Mucosa of rectum (tissue), 2 donors: ENCODE data around the gene BANP.
"Not testable (repeated sequence)": the region's sequence is repeated elsewhere in the genome, so short reads cannot be mapped to it uniquely, and the experiment has no call there.

Experiments used
- H3K27ac ChIP-seq, 2 donors: one replicate each; pipeline ENCODE4 v1.7.0; 2013; ENCODE audit warnings: inconsistent platforms in 2 of 2, low read depth in 2 of 2, low read length in 2 of 2
- H3K27me3 ChIP-seq, 2 donors: one replicate each; pipeline ENCODE4 v1.7.0; 2013; ENCODE audit warnings: low read length in 2 of 2; ENCODE audit not compliant: control insufficient read depth in 2 of 2, insufficient read depth in 2 of 2
- H3K36me3 ChIP-seq, 2 donors: one replicate each; pipeline ENCODE4 v1.7.0; 2013; ENCODE audit warnings: low read length in 2 of 2; ENCODE audit not compliant: control insufficient read depth in 2 of 2, insufficient read depth in 2 of 2
- H3K4me1 ChIP-seq, 2 donors: one replicate each; pipeline ENCODE4 v1.7.0; 2013; ENCODE audit warnings: low read length in 2 of 2, mild to moderate bottlenecking in 1 of 2; ENCODE audit not compliant: control insufficient read depth in 2 of 2, insufficient read depth in 2 of 2
- H3K4me3 ChIP-seq, 2 donors: one replicate each; pipeline ENCODE4 v1.7.0; 2013; ENCODE audit warnings: low read length in 2 of 2
- H3K9ac ChIP-seq, 2 donors: one replicate each; pipeline ENCODE4 v1.7.0; 2013; ENCODE audit warnings: low read length in 2 of 2, low read depth in 1 of 2, mild to moderate bottlenecking in 1 of 2
- H3K9me3 ChIP-seq, 2 donors: one replicate each; pipeline ENCODE4 v1.7.0; 2013; ENCODE audit warnings: low read length in 2 of 2; ENCODE audit not compliant: control insufficient read depth in 2 of 2
- donor health status: healthy.
- donor health status: Normal muscosa, but diverticular disease.

The BANP gene

DNA sequence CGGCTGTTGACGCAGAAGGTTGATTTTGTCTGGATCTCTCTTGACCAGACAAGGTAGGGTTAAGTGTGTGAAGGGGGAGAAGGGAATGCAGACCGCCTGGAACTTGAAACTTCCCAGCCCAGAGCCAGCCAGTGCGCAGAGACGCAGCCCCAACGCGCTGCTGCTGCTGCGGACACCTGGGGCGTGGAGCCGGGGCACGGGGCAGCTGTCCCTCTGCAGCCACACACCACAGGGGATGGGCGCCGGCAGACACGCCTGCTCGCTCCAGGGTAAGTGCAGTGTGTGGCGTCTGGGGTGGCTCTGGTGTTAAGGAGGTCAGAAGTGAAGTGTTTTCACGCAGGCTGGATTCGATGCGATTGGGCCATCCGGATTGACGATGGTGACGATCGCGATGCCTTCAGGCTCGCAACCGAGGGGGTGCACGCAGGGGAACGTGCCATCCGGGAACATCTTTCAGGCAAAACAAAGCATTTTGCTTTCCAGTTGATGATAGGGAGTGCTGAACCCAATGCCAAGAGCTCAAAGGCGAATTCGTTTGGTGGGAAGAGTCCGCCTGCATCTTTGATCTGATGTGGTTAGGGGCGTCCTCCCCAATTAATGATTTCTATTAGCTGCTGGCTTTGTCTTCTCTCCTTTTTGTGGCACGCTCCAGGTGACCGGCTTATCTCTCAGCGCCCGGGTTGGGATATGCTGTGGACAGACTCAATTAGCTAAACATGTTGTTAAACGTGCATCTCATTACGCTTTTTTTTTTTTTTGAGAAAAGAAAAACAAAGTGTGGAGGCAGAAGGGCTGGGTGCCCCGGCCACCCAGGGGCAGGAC lies 149.8 kb downstream of the BANP start:
- H3K27me3 ChIP-seq, H3K27ac ChIP-seq, H3K9ac ChIP-seq, H3K4me3 ChIP-seq, H3K36me3 ChIP-seq, H3K9me3 ChIP-seq, H3K4me1 ChIP-seq: not testable (repeated sequence)

DNA sequence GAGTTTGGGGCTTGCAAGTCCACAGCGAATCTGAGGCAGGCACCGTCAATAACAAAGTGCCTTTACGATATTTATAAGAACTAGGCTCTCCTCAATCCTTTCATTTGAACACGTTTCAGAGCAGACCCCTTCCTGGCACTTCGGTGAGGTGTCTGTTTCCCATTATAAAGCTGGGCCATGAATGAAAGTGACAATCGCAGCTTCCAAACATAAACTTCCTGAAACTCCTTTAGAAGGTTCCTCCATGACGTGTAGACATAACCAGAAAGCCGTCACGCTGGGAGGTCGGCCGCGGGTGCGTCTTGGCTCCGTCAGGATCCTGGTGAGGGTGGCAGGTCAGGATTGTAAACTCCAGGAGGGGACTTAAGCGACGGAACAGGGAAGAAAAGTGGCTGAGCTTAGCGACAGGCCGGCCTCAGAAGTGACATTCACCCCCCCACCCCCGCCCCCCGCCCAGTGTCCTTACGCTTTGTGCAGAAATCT lies 150.4 kb downstream of the BANP start:
- H3K4me3 ChIP-seq, H3K36me3 ChIP-seq, H3K4me1 ChIP-seq, H3K9ac ChIP-seq, H3K27me3 ChIP-seq, H3K9me3 ChIP-seq, H3K27ac ChIP-seq: not testable (repeated sequence)

DNA sequence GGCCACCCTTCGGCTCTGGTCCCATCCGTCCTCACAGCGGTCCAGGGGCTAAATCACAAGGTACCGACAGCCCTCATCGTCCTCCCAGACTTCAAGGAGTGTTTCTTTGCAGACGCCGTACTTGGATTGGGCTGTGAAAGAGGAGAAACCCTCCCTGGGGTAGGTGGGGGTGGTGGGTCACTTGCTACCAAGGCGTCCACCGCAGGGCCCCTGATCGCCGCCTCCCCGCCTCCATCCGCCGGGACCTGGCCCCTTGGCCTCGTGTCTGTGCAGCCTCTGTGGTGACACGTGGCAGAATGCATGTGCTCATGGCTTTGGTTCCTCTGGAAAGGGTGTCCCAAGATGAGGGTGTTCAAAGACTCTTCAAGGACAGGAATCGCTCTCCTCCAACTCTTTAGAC lies 151.4 kb downstream of the BANP start:
- no peak overlapping the region for H3K27ac ChIP-seq
- no peaks in the 10 kb centered on the region for H3K36me3 ChIP-seq
- no peaks in the 10 kb centered on the region for H3K27me3 ChIP-seq
- H3K4me3 ChIP-seq, result no peak overlapping the region
- no peaks in the 10 kb centered on the region for H3K9me3 ChIP-seq
- H3K4me1 ChIP-seq, result no peaks in the 10 kb centered on the region
- H3K9ac ChIP-seq, result no peak overlapping the region

DNA sequence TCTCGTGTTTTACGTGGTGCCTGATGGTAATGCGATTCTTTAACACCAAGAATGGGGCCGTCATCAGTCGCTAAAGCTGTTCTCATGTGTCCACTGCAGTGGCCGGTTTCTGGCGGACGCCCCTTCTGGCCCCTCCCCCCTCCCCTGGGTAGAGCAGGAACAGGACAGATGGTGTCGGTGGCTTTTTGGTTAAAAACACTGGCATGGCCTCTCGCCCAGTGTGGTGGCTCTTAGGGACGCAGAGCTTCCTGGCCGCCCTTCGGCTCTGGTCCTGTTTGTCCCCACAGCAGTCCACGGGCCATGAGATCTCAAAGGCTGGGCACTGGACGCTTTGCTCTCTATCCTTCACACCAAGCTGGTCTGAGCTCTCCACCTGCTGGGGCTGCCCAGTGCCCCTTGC lies 151.8 kb downstream of the BANP start:
- Histone ChIP-seq H3K9me3 (no peaks in the 10 kb centered on the region), H3K4me3 (no peak overlapping the region), H3K27ac (no peak overlapping the region), H3K27me3 (no peaks in the 10 kb centered on the region), H3K9ac (no peak overlapping the region), H3K4me1 (no peaks in the 10 kb centered on the region), H3K36me3 (no peaks in the 10 kb centered on the region)

DNA sequence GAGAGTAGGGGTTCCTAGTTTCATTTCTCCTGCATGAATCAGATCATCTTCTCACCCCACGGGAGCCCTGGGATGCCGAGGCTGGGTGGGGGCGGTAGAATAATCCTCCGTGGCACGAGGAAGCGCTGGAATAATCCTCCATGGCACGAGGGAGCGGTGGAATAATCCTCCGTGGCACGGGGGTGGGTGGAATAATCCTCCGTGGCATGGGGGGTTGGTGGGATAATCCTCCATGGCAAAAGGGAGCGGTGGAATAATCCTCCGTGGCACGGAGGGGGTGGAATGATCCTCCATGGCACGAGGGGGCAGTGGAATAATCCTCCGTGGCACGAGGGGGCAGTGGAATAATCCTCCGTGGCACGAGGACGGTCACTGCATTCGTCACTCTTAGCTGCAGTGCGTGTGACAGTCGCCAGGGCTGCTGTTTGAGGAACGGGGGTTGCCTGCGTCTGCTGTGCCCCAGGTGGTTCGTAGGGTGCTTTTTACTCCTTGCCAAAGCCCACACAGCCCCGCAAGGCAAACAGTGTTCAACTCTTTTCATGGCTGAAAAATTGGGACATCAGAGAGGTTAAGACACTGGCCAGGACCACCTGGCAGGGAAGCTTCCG lies 152.5 kb downstream of the BANP start:
- no peaks in the 10 kb centered on the region for H3K4me1 ChIP-seq
- H3K27me3 ChIP-seq, result no peaks in the 10 kb centered on the region
- no peaks in the 10 kb centered on the region for H3K9me3 ChIP-seq
- no peak overlapping the region for H3K9ac ChIP-seq
- no peak overlapping the region for H3K4me3 ChIP-seq
- no peaks in the 10 kb centered on the region for H3K36me3 ChIP-seq
- H3K27ac ChIP-seq, result no peak overlapping the region

DNA sequence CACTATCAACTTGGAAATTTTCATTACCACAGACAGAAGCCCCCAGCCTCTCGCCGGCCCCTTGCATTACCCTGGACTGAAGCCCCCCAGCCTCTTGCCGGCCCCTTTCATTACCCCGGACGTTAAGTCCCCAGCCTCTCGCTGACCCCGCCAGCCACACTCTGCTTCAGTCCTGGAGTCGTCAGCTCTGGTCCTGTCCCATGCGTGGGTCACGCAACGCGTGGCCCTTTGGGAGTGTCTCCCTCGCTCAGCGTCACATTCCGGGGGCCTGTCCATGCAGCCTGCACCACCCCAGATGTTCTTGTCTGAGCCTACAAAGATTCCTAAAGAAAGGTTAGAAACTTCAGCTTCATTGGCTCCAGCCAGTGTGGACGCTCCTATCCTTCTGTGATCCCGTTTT lies 153.1 kb downstream of the BANP start:
- H3K4me3 ChIP-seq, H3K9me3 ChIP-seq, H3K9ac ChIP-seq, H3K27ac ChIP-seq, H3K4me1 ChIP-seq, H3K36me3 ChIP-seq, H3K27me3 ChIP-seq: not testable (repeated sequence)

DNA sequence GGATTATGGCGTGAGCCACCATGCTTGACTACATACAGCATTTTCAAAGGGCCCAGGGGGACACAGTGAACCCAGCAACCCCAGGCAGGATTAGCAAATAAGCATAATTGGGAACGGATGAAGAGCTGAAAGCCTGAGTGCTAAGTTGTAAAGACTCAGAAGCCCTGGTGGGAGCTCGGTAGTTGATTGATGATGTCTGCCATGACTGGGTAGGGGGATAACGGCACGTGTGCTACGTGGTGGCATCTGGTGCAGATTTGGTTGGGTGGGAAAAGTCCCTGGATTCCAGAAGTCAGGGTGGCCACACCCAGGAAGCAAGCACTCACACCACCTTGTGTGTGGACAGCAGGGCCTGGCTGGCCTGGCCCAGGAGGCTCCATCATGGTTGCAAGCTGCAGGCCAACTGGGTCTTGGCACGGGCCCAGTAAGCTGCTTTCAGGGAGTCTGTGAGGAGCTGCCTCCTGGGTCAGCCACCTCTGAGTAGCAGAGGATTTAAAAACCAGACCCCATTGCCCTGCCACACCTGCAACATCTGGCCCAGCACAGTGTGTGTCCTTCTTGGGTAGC lies 154.4 kb downstream of the BANP start:
- H3K27ac ChIP-seq, H3K36me3 ChIP-seq, H3K27me3 ChIP-seq, H3K9me3 ChIP-seq, H3K4me1 ChIP-seq, H3K9ac ChIP-seq, H3K4me3 ChIP-seq: not testable (repeated sequence)

DNA sequence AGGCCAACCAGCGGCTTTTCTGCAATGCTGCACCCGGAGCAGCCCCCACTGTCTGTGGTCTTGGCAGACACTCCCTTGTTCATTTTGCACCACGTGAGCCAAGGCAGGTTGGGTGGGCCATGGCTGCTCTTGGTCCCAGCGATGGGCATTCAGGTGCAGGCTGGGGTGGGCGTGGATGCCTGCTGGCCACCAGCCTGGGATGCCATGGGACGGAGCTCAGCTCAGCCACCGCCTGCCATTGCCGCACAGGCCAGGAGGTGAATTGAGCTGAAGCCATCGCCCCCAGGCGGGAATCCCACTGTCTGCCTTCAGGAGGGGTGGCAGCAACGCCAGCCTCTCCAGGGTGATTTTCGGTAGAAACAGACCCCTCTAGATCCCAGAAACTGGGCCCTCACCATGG lies 155.3 kb downstream of the BANP start:
- H3K4me1 ChIP-seq, H3K27me3 ChIP-seq: not testable (repeated sequence)

DNA sequence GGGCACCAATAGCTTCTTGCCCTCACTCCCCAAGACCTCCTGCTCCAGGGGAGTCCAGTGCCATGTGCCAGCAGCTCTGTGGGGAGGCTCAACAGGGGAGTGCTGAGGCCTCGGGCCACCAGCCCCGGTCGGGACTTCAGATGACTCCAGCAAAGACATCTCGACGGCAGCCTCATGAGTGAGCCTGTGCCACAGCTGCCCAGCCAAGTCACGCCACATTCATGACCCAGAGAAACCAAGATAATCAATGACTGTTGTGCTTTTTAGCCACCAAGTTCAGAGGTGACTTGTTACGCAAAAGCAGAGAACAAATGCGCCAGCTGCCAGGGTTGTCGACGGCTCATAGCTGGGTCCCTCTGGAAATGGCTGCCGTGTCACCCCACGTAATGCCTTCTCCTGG lies 157.5 kb downstream of the BANP start:
- no peaks in the 10 kb centered on the region for H3K9me3 ChIP-seq
- no peak overlapping the region for H3K9ac ChIP-seq
- H3K4me3 ChIP-seq, result no peak overlapping the region
- H3K27me3 ChIP-seq, result no peaks in the 10 kb centered on the region
- no peaks in the 10 kb centered on the region for H3K36me3 ChIP-seq
- no peaks in the 10 kb centered on the region for H3K4me1 ChIP-seq
- H3K27ac ChIP-seq, result no peak overlapping the region

More for the DNA sequence above, 155.3 kb downstream of the BANP start:
- H3K9ac ChIP-seq, H3K4me3 ChIP-seq, H3K9me3 ChIP-seq, H3K36me3 ChIP-seq, H3K27ac ChIP-seq: not testable (repeated sequence)

DNA sequence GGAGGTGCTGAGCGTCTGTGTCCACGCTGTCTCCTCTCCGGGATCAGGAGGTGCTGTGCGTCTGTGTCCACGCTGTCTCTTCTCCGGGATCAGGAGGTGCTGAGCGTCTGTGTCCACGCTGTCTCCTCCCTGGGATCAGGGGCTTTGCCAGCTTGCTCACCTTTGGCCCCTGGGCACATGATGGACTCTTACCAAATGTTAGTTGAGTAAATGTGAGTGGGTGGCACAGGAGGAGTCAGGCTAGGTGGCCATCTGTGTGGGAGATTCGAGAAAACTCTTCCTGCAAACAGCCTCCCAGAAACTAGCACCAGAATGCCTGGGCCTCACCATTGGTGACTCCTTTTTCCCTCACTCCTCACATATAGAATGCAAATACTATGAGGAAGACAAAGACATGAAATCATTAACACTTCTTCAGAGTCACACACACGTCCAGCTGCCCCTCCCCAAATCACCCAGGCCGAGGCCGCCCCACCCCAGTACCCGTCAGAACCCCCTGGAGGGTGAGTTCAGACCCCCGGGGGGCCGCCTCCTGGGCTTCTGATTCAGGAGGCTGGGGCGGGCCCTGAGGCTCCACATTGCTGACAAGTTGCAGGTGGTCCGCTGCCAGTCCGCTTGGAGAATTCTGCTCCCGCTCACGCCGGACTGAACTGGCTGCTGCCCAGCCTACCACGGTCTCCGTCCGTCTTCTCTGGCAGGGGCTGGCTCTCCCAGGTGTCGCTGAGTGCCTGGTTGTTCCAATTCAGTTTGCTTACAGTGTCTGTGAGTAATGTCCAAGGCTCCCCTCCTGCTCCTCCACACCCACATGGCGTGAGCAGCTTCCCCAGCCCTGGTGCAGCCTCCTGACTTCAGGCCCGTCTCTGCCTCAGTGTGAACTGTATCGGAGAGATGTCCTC lies 158.7 kb downstream of the BANP start:
- not testable (repeated sequence) for H3K9me3 ChIP-seq, H3K27me3 ChIP-seq, H3K9ac ChIP-seq, H3K4me3 ChIP-seq, H3K4me1 ChIP-seq, H3K36me3 ChIP-seq, H3K27ac ChIP-seq
